ENCODE data around the gene ARHGAP8.
"Not testable (repeated sequence)": the region's sequence is repeated elsewhere in the genome, so short reads cannot be mapped to it uniquely, and the experiment has no call there.

Gene ARHGAP8

DNA sequence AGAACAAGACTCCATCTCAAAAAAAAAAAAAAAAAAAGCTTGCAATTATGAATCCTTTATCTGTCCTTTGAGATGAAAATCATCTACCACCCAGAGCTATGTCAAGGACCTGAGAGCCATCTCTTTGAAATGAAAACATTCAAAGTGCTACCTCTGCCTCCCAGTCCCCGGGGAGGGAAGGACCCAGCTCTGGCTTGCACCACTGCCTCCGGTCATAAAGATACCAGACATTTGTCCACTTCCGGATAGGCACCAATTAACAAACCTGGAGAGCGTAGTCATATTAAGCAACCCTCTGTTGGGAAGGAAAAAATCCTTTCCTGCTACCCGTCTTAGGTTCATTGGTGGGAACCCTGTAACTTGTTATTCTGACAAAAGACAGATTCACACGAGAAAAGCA lies 98.6 kb downstream of the ARHGAP8 start:
- in situ Hi-C loops (cut with MboI; ENCODE audit: low sequenced_read_pairs) = no loop called here

DNA sequence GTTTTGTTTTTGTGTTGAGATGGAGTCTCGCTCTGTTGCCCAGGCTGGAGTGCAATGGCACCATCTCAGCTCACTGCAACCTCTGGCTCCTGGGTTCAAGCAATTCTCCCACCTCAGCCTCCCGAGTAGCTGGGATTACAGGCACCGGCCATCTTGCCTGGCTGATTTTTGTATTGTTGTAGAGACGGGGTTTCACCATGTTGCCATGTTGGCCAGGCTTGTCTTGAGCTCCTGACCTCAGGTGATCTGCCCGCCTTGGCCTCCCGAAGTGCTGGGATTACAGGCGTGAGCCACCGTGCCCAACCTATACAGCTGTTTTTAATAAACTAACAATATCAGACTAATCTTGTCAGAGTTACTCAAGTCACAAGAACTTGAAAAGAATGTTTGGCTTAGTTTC lies 102.3 kb downstream of the ARHGAP8 start:
- in situ Hi-C loops (cut with MboI; ENCODE audit: low sequenced_read_pairs) = not testable (repeated sequence)

- in situ Hi-C loops (cut with MboI; ENCODE audit: low sequenced_read_pairs) = no loop called here
Observed at GRCh38 chr22:44855855-44856254, 103.5 kb downstream of the ARHGAP8 start.

- in situ Hi-C loops (cut with MboI; ENCODE audit: low sequenced_read_pairs) = not testable (repeated sequence)
Observed at GRCh38 chr22:44858819-44859218, 106.4 kb downstream of the ARHGAP8 start.

DNA sequence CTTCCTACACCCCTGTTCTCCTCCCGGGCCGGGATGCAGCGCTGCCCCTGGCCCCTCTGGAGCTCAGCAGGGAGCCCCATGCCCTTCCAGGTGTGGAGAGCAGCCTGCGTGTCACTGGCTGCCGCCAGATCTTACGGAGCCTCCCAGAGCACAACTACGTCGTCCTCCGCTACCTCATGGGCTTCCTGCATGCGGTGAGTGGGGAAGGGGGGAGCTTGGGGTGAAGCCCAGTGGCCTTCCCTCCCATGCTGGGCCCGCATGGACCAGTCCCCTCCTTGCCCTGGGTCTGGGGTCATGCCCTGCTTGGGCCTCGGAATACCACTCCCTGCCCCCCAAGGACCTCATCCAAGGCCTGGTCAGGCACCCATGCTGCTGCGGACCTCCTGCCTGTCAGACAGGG lies 107.3 kb downstream of the ARHGAP8 start:
- in situ Hi-C loops (cut with MboI; ENCODE audit: low sequenced_read_pairs) = no loop called here

- in situ Hi-C loops (cut with MboI; ENCODE audit: low sequenced_read_pairs) = no loop called here
Observed at GRCh38 chr22:44860311-44860710, 107.9 kb downstream of the ARHGAP8 start.

- in situ Hi-C loops (cut with MboI; ENCODE audit: low sequenced_read_pairs) = no loop called here
Observed at GRCh38 chr22:44861245-44861644, 108.9 kb downstream of the ARHGAP8 start.

GRCh38 chr22:44862281-44862680 lies 109.9 kb downstream of the ARHGAP8 start:
- in situ Hi-C loops (cut with MboI; ENCODE audit: low sequenced_read_pairs) = no loop called here

GRCh38 chr22:44862981-44863860 lies 110.8 kb downstream of the ARHGAP8 start:
- in situ Hi-C loops (cut with MboI; ENCODE audit: low sequenced_read_pairs) = no loop called here

DNA sequence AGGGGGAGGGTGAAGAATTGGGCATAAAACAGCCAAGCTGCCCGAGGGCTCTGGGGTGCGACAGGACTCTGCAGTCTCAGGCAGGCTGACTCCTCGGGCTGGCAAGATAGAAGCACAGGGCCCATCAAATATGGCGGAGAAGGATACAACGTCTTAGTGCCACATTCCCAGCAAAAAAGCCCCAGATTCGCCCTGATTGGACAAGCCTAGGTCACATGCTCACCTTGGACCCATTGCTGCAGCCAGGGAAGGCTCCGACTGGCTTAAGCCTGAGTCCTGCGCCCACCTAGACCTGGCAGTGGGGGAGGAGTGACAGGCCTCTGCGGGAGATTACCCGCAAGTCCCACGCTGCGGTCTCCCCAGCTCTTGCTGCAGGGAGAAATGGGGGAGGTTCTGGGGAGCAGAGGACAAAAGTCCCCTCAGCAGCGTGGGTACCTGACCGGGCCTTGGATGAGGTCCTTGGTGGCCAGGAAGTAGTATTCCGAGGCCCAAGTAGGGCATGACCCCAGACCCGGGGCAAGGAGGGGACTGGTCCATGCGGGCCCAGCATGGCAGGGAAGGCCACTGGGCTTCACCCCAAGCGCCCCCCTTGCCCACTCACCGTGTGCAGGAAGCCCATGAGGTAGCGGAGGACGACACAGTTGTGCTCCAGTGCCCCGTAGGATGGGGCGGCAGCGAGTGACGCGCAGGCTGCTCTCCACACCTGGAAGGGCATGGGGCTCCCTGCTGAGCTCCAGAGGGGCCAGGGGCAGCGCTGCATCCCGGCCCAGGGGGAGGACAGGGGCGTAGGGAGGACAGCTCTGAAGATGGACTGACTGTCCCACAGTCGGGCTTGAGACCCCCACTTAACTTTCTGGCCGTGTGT lies 113.0 kb downstream of the ARHGAP8 start:
- in situ Hi-C loops (cut with MboI; ENCODE audit: low sequenced_read_pairs) = no loop called here

GRCh38 chr22:44869196-44869595 lies 116.8 kb downstream of the ARHGAP8 start:
- in situ Hi-C loops (cut with MboI; ENCODE audit: low sequenced_read_pairs) = no loop called here

DNA sequence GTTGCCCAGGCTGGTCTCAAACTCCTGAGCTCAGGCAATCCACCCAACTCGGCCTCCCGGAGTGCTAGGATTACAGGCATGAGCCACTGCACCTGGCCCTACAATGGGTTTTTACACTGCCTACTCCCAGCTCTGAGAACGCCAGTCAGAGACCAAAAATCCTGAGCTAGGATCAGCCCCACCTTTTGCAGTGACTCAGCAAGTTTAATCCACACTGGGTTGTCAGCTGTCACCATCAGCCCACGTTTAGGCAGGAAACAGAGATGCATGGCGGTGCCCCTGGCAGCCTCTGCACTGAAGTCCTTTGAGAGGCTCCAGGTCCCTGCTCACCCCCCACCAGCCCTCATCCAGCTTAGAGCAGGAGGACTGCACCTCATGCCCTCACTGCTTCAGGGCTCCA lies 117.6 kb downstream of the ARHGAP8 start:
- in situ Hi-C loops (cut with MboI; ENCODE audit: low sequenced_read_pairs) = no loop called here

DNA sequence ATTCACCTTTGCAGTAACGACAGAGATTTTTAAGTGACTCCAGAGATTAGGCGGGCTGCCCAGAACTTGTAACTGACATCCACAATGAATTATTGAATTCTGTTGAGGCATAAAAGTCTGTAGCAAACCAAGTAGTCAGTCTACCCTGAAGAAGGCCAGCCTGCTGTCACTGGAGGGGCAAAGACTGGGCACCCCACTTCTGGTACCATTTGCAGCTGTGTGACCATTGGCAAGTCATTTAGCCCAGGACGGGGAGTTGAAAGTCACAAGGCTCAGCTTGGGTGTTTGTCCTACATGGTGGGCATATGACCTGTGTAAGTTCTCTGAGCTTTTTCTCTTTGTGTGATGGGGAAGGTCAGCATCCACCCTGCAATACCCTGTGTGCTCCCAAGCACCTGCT lies 119.4 kb downstream of the ARHGAP8 start:
- in situ Hi-C loops (cut with MboI; ENCODE audit: low sequenced_read_pairs) = no loop called here

GRCh38 chr22:44876921-44877320 lies 124.5 kb downstream of the ARHGAP8 start:
- in situ Hi-C loops (cut with MboI; ENCODE audit: low sequenced_read_pairs) = no loop called here

GRCh38 chr22:44878483-44879300 lies 126.3 kb downstream of the ARHGAP8 start:
- in situ Hi-C loops (cut with MboI; ENCODE audit: low sequenced_read_pairs) = no loop called here

- in situ Hi-C loops (cut with MboI; ENCODE audit: low sequenced_read_pairs) = no loop called here
Observed at GRCh38 chr22:44879301-44879680, 126.9 kb downstream of the ARHGAP8 start.

GRCh38 chr22:44880610-44881290 lies 128.4 kb downstream of the ARHGAP8 start:
- in situ Hi-C loops (cut with MboI; ENCODE audit: low sequenced_read_pairs) = no loop called here

GRCh38 chr22:44881624-44882023 lies 129.2 kb downstream of the ARHGAP8 start:
- in situ Hi-C loops (cut with MboI; ENCODE audit: low sequenced_read_pairs) = no loop called here

DNA sequence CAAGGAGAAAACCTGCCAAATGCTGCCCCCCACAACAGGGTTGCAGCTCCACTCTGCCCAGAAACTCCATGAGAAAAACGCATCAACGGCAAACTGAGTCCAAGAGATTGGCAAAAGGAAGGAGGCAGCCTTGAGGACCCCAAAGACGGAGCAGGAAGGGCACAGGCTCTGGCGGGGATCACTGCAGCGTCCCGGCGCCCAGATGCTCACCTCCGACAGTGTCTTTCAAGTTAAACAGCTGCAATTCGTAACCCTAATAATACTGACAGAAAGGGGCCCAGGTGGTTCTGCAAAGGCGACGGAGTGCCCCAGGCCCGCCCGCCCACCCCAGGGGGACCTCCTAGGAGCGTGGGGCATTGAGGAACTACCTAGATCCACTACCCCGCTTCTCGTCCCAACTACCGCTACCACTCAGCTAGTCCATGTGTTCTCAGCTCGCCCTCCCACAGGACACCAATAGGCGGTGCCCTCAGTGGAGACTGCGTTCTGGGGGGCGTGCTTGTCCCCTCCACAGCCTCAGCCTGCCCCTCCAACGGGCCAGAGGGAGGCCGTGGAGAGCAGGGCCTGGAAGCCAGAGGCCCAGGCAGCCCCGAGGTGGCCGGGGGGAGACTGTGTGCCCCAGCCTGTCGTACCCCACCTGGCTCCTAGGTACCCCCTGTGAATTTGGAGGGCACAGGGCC lies 130.0 kb downstream of the ARHGAP8 start:
- in situ Hi-C loops (cut with MboI; ENCODE audit: low sequenced_read_pairs) = no loop called here

DNA sequence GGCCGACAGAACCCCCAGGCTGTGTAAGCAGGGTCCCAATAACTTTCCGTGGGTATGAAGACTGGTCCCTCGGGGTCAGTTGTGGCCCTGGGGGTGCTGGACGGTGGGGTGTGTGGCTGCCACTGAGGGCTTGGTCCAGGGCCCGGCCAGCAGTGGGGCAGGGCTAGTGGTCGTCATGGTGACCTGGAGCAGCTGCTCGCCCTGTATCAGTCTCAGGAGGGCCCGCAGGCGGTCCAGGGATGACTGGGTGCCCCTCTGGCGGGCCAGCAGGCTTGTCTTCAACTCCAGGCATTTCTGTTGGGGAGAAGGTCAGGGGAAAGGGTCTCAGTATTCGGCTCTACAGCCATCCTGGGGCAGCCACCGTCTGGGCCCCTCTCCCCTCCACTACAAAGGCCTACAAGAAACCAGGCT lies 130.6 kb downstream of the ARHGAP8 start:
- in situ Hi-C loops (cut with MboI; ENCODE audit: low sequenced_read_pairs) = no loop called here
